Prostate gland (tissue), 2 donors: ENCODE results near the gene SPRYD7. TPM values are rescaled to one million over a fixed set of nuclear protein-coding genes. Genes with fewer than 3 reads are reported as not detected.

Experiments
- DNase-seq: peaks from one replicate; pipeline ENCODE4 v3.0.0-alpha.2; 2019; ENCODE audit warnings: low spot score
- H3K27ac ChIP-seq, 2 donors: fragments of 200-600 bp; sonication (generic); 2 replicates each; pipeline ENCODE4 v1.5.1; 2017 to 2019
- H3K27me3 ChIP-seq: fragments of 200-600 bp; sonication (generic); replicated peaks from 2 replicates; pipeline ENCODE4 v1.5.1; 2019; ENCODE audit not compliant: insufficient read depth
- H3K36me3 ChIP-seq, 2 donors: fragments of 200-600 bp; sonication (generic); 1 replicate in 1 of 2; 2 replicates in 1 of 2; pipeline versions ENCODE4 v1.5.1 to v1.8.1; 2017 to 2019
- H3K4me1 ChIP-seq: fragments of 200-600 bp; sonication (generic); replicated peaks from 2 replicates; pipeline ENCODE4 v1.5.1; 2019
- H3K4me3 ChIP-seq, 2 donors: fragments of 200-600 bp; sonication (generic); 2 replicates each; pipeline ENCODE4 v1.5.1; 2017 to 2019
- H3K9me3 ChIP-seq: fragments of 200-600 bp; sonication (generic); 2 replicates; pipeline ENCODE4 v1.5.1; 2017
- POLR2A ChIP-seq: fragments of 450-650 bp; IDR thresholded peaks from one replicate; pipeline ENCODE4 v1.6.1; 2016; ENCODE audit warnings: antibody characterized with exemption, mild to moderate bottlenecking
- POLR2AphosphoS5 ChIP-seq: sonication (generic); formaldehyde crosslinking; IDR thresholded peaks from one replicate; pipeline ENCODE4 v1.6.1; 2017; ENCODE audit warnings: antibody characterized with exemption
- WGBS: methylation state at CpG from one replicate; pipeline ENCODE4 v1.1.5; 2018; 5-methylcytosine and 5-hydroxymethylcytosine counted together
- intact Hi-C: fragments of 100-400 bp; cut with DNase I; formaldehyde crosslinking; loops from one replicate; pipeline ENCODE4 v1.14.2; 2022
- small RNA-seq, 2 donors: library from RNA; depleted of rRNA; stranded (forward); fragments of <200 nt; gene quantifications; one replicate each; pipeline ENCODE3, GENCODE V24; 2016
- total RNA-seq, 2 donors: library from RNA; depleted of rRNA; stranded (reverse); fragments of >200 nt; gene quantifications; one replicate each; pipeline ENCODE4 v1.1.0, GENCODE V29; 2016
- TF ChIP-seq, protein P1 (sequence below), 4 experiments: fragments of 200-600 bp in 2 of 4; fragments of 450-650 bp in 2 of 4; sonication (generic) in 2 of 4; IDR thresholded peaks; 1 replicate in 3 of 4; 2 replicates in 1 of 4; pipeline ENCODE4 v1.5.1; 2016 to 2019; ENCODE audit warnings: antibody characterized with exemption in 4 of 4, mild to moderate bottlenecking in 2 of 4, moderate library complexity in 2 of 4

Gene SPRYD7
- total RNA-seq, 2 donors from 2014 or later: 6.9 to 8.4 TPM

DNA sequence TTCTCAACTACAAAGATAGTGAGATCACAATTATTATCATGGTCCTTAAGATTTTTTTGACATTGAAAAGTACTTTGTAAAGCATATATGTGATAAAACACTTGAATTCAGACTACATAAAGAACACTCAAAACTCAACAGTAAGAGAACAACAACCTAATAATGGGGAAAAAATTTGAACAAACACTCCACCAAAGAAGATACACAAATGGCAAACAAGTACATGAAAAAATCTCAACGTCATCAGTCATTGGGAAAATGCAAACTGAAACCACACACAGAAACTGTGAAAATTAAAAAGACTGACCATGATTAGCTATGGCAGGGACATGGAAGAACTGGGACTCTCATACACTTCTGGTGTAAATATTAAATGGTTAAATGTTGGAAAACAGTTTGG, 70.9 kb downstream of the SPRYD7 start:
- TF ChIP-seq, protein P1, sequence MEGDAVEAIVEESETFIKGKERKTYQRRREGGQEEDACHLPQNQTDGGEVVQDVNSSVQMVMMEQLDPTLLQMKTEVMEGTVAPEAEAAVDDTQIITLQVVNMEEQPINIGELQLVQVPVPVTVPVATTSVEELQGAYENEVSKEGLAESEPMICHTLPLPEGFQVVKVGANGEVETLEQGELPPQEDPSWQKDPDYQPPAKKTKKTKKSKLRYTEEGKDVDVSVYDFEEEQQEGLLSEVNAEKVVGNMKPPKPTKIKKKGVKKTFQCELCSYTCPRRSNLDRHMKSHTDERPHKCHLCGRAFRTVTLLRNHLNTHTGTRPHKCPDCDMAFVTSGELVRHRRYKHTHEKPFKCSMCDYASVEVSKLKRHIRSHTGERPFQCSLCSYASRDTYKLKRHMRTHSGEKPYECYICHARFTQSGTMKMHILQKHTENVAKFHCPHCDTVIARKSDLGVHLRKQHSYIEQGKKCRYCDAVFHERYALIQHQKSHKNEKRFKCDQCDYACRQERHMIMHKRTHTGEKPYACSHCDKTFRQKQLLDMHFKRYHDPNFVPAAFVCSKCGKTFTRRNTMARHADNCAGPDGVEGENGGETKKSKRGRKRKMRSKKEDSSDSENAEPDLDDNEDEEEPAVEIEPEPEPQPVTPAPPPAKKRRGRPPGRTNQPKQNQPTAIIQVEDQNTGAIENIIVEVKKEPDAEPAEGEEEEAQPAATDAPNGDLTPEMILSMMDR (IDR thresholded peaks at IDR 0.05): no peak
- no peak for TF ChIP-seq POLR2AphosphoS5
- TF ChIP-seq POLR2A: no peak
- intact Hi-C loops: no loop called here
- H3K27me3 ChIP-seq: no peaks in the 10 kb centered on the region
- H3K4me1 ChIP-seq: no peaks in the 10 kb centered on the region
- H3K27ac ChIP-seq: no peak overlapping the region
- H3K4me3 ChIP-seq: no peak overlapping the region
- WGBS: 72% methylated on average over 1 of the region's 1 CpG
- H3K9me3 ChIP-seq: no peaks in the 10 kb centered on the region
- no peak for DNase-seq
- no peaks in the 10 kb centered on the region for H3K36me3 ChIP-seq

DNA sequence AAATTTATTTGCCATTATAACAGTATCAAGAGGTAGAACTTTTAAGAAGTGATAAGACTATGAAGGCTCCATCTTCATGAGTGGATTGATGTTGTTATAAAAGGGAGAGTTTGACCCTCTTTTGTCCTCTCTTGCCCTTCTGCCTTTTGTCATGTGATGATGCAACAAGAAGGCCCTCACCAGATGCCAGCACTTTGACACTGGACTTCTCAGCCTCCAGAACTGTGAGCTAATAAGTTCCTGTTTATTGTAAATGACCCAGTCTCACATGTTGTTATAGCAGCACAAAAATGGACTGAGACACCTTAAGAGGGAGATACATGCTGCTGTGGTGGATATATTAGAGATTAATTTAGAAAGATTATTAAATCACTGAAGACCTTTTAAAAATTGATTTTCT, 71.6 kb downstream of the SPRYD7 start:
- intact Hi-C loops: no loop called here
- Histone ChIP-seq H3K36me3 (no peaks in the 10 kb centered on the region), H3K9me3 (no peaks in the 10 kb centered on the region), H3K4me3 (no peak overlapping the region), H3K4me1 (peaks cover 2% of the 10 kb centered on the region), H3K27me3 (no peaks in the 10 kb centered on the region), H3K27ac (no peak overlapping the region)
- TF ChIP-seq, protein P1 (IDR thresholded peaks at IDR 0.05): no peak
- TF ChIP-seq POLR2AphosphoS5: no peak
- no peak for TF ChIP-seq POLR2A
- DNase-seq: no peak

Small RNA genes lying within 50 kb of the gene (small RNA-seq; reads per million reads assigned to genes)
- gene RNY4P30 (0 reads per million in 2 donors), gene RNY4P9 (0.47 to 0.81 reads per million in 2 donors)

Other genes with a start within 250 kb of the SPRYD7 start
- gene EBPL, start 244.9 kb downstream of the SPRYD7 start, total RNA-seq: 100 to 1,000 TPM in 1 of 2 donors, 10 to 100 TPM in 1; 95.4 to 114 TPM
- 10 to 100 TPM; 16.9 to 26.4 TPM for gene KPNA3, start 143.7 kb downstream of the SPRYD7 start, total RNA-seq
- 10 to 100 TPM; 24.4 to 52.4 TPM for gene TRIM13, start 60.7 kb upstream of the SPRYD7 start, total RNA-seq
- gene KCNRG, start 79.1 kb upstream of the SPRYD7 start, total RNA-seq: 1 to 10 TPM; 1.0 to 3.9 TPM